ENCODE data around the gene SCIMP.
"Not testable (repeated sequence)": the region's sequence is repeated elsewhere in the genome, so short reads cannot be mapped to it uniquely, and the experiment has no call there.

The SCIMP gene

GRCh38 chr17:5183410-5183793 is 51.3 kb downstream of the SCIMP start:
- no peak for DNase-seq

- no peak for DNase-seq
These were observed 51.9 kb downstream of the SCIMP start for GRCh38 chr17:5182597-5183409.

GRCh38 chr17:5181509-5182305 is 53.0 kb downstream of the SCIMP start:
- DNase-seq, result no peak

GRCh38 chr17:5179003-5179402 is 55.7 kb downstream of the SCIMP start:
- no peak for DNase-seq

- not testable (repeated sequence) for DNase-seq
These were observed 59.6 kb downstream of the SCIMP start for GRCh38 chr17:5175027-5175426.

- DNase-seq, result not testable (repeated sequence)
These were observed 68.7 kb downstream of the SCIMP start for GRCh38 chr17:5165791-5166564.

GRCh38 chr17:5164436-5164835 is 70.2 kb downstream of the SCIMP start:
- DNase-seq, result no peak

- not testable (repeated sequence) for DNase-seq
These were observed 72.9 kb downstream of the SCIMP start for GRCh38 chr17:5161793-5162192.

GRCh38 chr17:5160702-5161101 is 74.0 kb downstream of the SCIMP start:
- DNase-seq, result not testable (repeated sequence)
